HG02759 (cell line): Measurements from ENCODE around the gene TCP11.

Experiments used
- ATAC-seq: cut with Tn5 transposase; IDR thresholded peaks from one replicate; pipeline ENCODE4 v1.9.1; 2021; ENCODE audit warnings: mild to moderate bottlenecking, moderate library complexity; ENCODE audit not compliant: unreplicated experiment

Gene TCP11

DNA sequence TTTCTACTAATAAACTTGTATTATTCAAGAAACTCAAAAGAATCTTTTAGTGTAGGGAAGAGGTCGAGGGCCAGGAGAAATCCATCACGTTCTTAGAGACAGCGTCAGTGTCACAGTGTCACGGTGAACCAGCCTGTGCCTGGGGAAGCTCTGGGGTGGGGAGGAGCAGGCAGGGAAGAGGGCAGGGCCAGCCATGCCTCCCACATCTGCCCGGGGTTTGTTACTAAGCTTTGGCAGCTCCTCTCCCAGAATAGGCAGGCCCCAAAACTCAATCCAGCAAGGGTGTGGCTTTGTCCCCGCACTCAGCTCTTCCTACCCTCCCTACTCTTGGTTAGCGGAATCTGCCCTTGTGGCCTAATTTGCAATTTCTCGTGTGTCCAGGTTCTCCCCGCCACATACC lies 72.9 kb downstream of the TCP11 start:
- no peak for ATAC-seq
